Stimulated activated CD4-positive, alpha-beta T cell treated with anti-CD3 and anti-CD28 coated beads, Interleukin-4, amount 100 ng/mL, for 48 hours (primary cell): Measurements from ENCODE around the gene UBE2U.

Experiments used
- DNase-seq, 2 donors: peaks; one replicate each; pipeline ENCODE4 v3.0.0-alpha.2; 2020; ENCODE audit warnings: low read depth in 2 of 2

Gene UBE2U

GRCh38 chr1:64292399-64292798 lies 89.0 kb downstream of the UBE2U start:
- no peak for DNase-seq

GRCh38 chr1:64293820-64294219 lies 90.4 kb downstream of the UBE2U start:
- DNase-seq: no peak

- DNase-seq: no peak
These were observed 91.7 kb downstream of the UBE2U start for GRCh38 chr1:64295136-64295535.

- DNase-seq: no peak
These were observed 92.1 kb downstream of the UBE2U start for GRCh38 chr1:64295561-64295960.

GRCh38 chr1:64296459-64296858 lies 93.0 kb downstream of the UBE2U start:
- no peak for DNase-seq

- DNase-seq: no peak
These were observed 98.8 kb downstream of the UBE2U start for GRCh38 chr1:64302194-64302593.

- DNase-seq: no peak
These were observed 99.5 kb downstream of the UBE2U start for GRCh38 chr1:64302971-64303370.

GRCh38 chr1:64304823-64305222 lies 101.4 kb downstream of the UBE2U start:
- no peak for DNase-seq

GRCh38 chr1:64308866-64309265 lies 105.4 kb downstream of the UBE2U start:
- DNase-seq: no peak

- no peak for DNase-seq
These were observed 106.0 kb downstream of the UBE2U start for GRCh38 chr1:64309431-64309831.

- DNase-seq: no peak
These were observed 107.3 kb downstream of the UBE2U start for GRCh38 chr1:64310760-64311159.

GRCh38 chr1:64312431-64312830 lies 109.0 kb downstream of the UBE2U start:
- DNase-seq: no peak

- no peak for DNase-seq
These were observed 112.0 kb downstream of the UBE2U start for GRCh38 chr1:64315402-64315801.
